OCI-LY1 (cell line): ENCODE data around the gene DNAH14.

Experiments
- H2AFZ ChIP-seq: fragments of 200-600 bp; sonication (generic), shearing (Covaris generic); 2 replicates; pipeline ENCODE4 v1.6.0; 2014; ENCODE audit warnings: antibody characterized with exemption, mild to moderate bottlenecking, low read length
- H3F3A ChIP-seq: fragments of 200-600 bp; sonication (generic), shearing (Covaris generic); 2 replicates; pipeline ENCODE4 v1.6.0; 2014; ENCODE audit warnings: mild to moderate bottlenecking, antibody characterized with exemption, low read length, moderate library complexity; ENCODE audit not compliant: insufficient read depth
- H3K27ac ChIP-seq: fragments of 200-600 bp; sonication (generic); 2 replicates; pipeline ENCODE4 v1.5.1; 2014; ENCODE audit warnings: low read length, mixed run types, mild to moderate bottlenecking, low read depth; ENCODE audit not compliant: poor library complexity, severe bottlenecking
- H3K27me3 ChIP-seq: fragments of 200-600 bp; sonication (generic); 2 replicates; pipeline ENCODE4 v1.6.0; 2014; ENCODE audit warnings: antibody characterized with exemption, mild to moderate bottlenecking, low read length, moderate library complexity; ENCODE audit not compliant: insufficient read depth
- H3K36me3 ChIP-seq: fragments of 200-600 bp; sonication (generic); 2 replicates; pipeline ENCODE4 v1.6.1; 2014; ENCODE audit warnings: mild to moderate bottlenecking, antibody characterized with exemption, low read length, moderate library complexity, mixed read lengths; ENCODE audit not compliant: insufficient read depth
- H3K4me1 ChIP-seq: fragments of 200-600 bp; sonication (generic); 2 replicates; pipeline ENCODE4 v1.5.1; 2014; ENCODE audit warnings: mild to moderate bottlenecking, low read length, moderate library complexity; ENCODE audit not compliant: insufficient read depth, severe bottlenecking
- H3K4me2 ChIP-seq: fragments of 200-600 bp; sonication (generic), shearing (Covaris generic); 2 replicates; pipeline ENCODE4 v1.6.1; 2014; ENCODE audit warnings: low read length
- H3K4me3 ChIP-seq: fragments of 200-600 bp; sonication (generic); 2 replicates; pipeline ENCODE4 v1.5.1; 2014; ENCODE audit warnings: low read length, low read depth, mild to moderate bottlenecking, mixed read lengths; ENCODE audit not compliant: poor library complexity, severe bottlenecking
- H3K79me2 ChIP-seq: fragments of 200-600 bp; shearing (Covaris generic); 2 replicates; pipeline ENCODE4 v1.6.1; 2016; ENCODE audit warnings: mixed run types, low read length, mixed read lengths; ENCODE audit not compliant: insufficient read depth
- H3K9ac ChIP-seq: fragments of 200-600 bp; sonication (generic), shearing (Covaris generic); 2 replicates; pipeline ENCODE4 v1.6.1; 2014; ENCODE audit warnings: mild to moderate bottlenecking, low read length, mixed read lengths
- H3K9me2 ChIP-seq: fragments of 200-600 bp; sonication (generic), shearing (Covaris generic); 2 replicates; pipeline ENCODE4 v1.6.1; 2014; ENCODE audit warnings: low read depth, mild to moderate bottlenecking, low read length, mixed read lengths
- H3K9me3 ChIP-seq: fragments of 200-600 bp; shearing (Covaris generic); 2 replicates; pipeline ENCODE4 v1.6.1; 2014; ENCODE audit warnings: low read length, mixed read lengths
- H4K20me1 ChIP-seq: fragments of 200-600 bp; sonication (generic), shearing (Covaris generic); 2 replicates; pipeline ENCODE4 v1.6.0; 2016; ENCODE audit warnings: mild to moderate bottlenecking, low read length; ENCODE audit not compliant: insufficient read depth
- CTCF ChIP-seq: fragments of 200-600 bp; sonication (generic), shearing (Covaris generic); IDR thresholded peaks from 2 replicates; pipeline ENCODE4 v1.5.1; 2017; ENCODE audit warnings: mild to moderate bottlenecking, antibody characterized with exemption, low read length, moderate library complexity, mixed read lengths
- EZH2 ChIP-seq: fragments of 200-600 bp; sonication (generic), shearing (Covaris generic); IDR thresholded peaks from 2 replicates; pipeline ENCODE4 v1.8.0; 2017; ENCODE audit warnings: borderline replicate concordance, mixed run types, mild to moderate bottlenecking, antibody characterized with exemption, low read length, moderate library complexity, mixed read lengths

Gene DNAH14

GRCh38 chr1:225338545-225338944 lies 409.1 kb downstream of the DNAH14 start:
- Histone ChIP-seq H4K20me1 (no peaks in the 10 kb centered on the region), H3K4me3 (no peak overlapping the region), H3K36me3 (no peaks in the 10 kb centered on the region), H3K4me1 (no peaks in the 10 kb centered on the region), H3F3A (no peaks in the 10 kb centered on the region), H3K4me2 (no peak overlapping the region), H3K9me2 (no peaks in the 10 kb centered on the region), H3K27ac (no peak overlapping the region), H3K9ac (no peak overlapping the region), H3K27me3 (0 out of 2 replicates have a peak, but pooled peaks cover 3% of the 10 kb centered on the region), H2AFZ (no peak overlapping the region), H3K9me3 (no peaks in the 10 kb centered on the region), H3K79me2 (no peaks in the 10 kb centered on the region)
- TF ChIP-seq EZH2 (no peak), CTCF (no peak)

- Histone ChIP-seq H3F3A (no peaks in the 10 kb centered on the region), H3K79me2 (no peaks in the 10 kb centered on the region), H3K9me2 (no peaks in the 10 kb centered on the region), H3K27ac (no peak overlapping the region), H3K4me3 (no peak overlapping the region), H2AFZ (no peak overlapping the region), H3K4me1 (no peaks in the 10 kb centered on the region), H4K20me1 (no peaks in the 10 kb centered on the region), H3K9ac (no peak overlapping the region), H3K4me2 (no peak overlapping the region), H3K36me3 (no peaks in the 10 kb centered on the region), H3K27me3 (0 out of 2 replicates have a peak, but pooled peaks cover 3% of the 10 kb centered on the region), H3K9me3 (no peaks in the 10 kb centered on the region)
- TF ChIP-seq CTCF (no peak), EZH2 (no peak)
These were observed 412.2 kb downstream of the DNAH14 start for GRCh38 chr1:225341642-225342041.

GRCh38 chr1:225342695-225343094 lies 413.2 kb downstream of the DNAH14 start:
- Histone ChIP-seq H4K20me1 (no peaks in the 10 kb centered on the region), H3K4me1 (no peaks in the 10 kb centered on the region), H3K4me3 (no peak overlapping the region), H3K9me2 (no peaks in the 10 kb centered on the region), H3K36me3 (no peaks in the 10 kb centered on the region), H3K4me2 (no peak overlapping the region), H3K9me3 (no peaks in the 10 kb centered on the region), H3K27ac (no peak overlapping the region), H3F3A (no peaks in the 10 kb centered on the region), H3K9ac (no peak overlapping the region), H3K79me2 (no peaks in the 10 kb centered on the region), H3K27me3 (no peaks in the 10 kb centered on the region), H2AFZ (no peak overlapping the region)
- TF ChIP-seq CTCF (no peak), EZH2 (no peak)
